ENCODE measurements around the gene MYMX.

GRCh38 chr6:44216677-44217331 is at the start of gene MYMX:
- no peak for TF ChIP-seq CTCF (IDR thresholded peaks at IDR 0.05; ENCODE audit: insufficient read depth, low read depth, low read length)
- TF ChIP-seq EZH2 (IDR thresholded peaks at IDR 0.05; ENCODE audit: insufficient read depth, low read length) = no peak
